A673 (cell line): ENCODE data around the gene EHMT1.

Source experiments
- CTCF ChIP-seq: fragments of 300-800, 200-600 bp; sonication (generic); conservative IDR thresholded peaks from 2 replicates; pipeline ENCODE4 v1.5.1; 2017; ENCODE audit warnings: low read depth, mild to moderate bottlenecking, antibody characterized with exemption, low read length, moderate library complexity, mixed read lengths
- EZH2 ChIP-seq: fragments of 200-600 bp; sonication (generic); IDR thresholded peaks from 2 replicates; pipeline ENCODE4 v1.6.1; 2017; ENCODE audit warnings: borderline replicate concordance, low read depth, mild to moderate bottlenecking, mixed read lengths, antibody characterized with exemption, low read length; ENCODE audit not compliant: poor library complexity, severe bottlenecking

- TF ChIP-seq CTCF, result no peak
- no peak for TF ChIP-seq EZH2
These were observed 99.0 kb downstream of the EHMT1 start for GRCh38 chr9:137717776-137718327.
